Large intestine (tissue), 3 donors: ENCODE data around the gene MALL. TPM values are rescaled to one million over a fixed set of nuclear protein-coding genes. Genes with fewer than 3 reads are reported as not detected.
"Not testable (repeated sequence)": the region's sequence is repeated elsewhere in the genome, so short reads cannot be mapped to it uniquely, and the experiment has no call there.

Experiments
- DNase-seq, 2 donors: peaks; one replicate each; pipeline versions ENCODE4 v3.0.0 to v3.0.0-alpha.2; 2013
- H3K27ac ChIP-seq: one replicate; pipeline ENCODE4 v1.5.1; 2013; ENCODE audit warnings: low read length
- H3K27me3 ChIP-seq: 2 replicates; pipeline ENCODE4 v1.6.1; 2013; ENCODE audit warnings: low read length; ENCODE audit not compliant: control insufficient read depth, insufficient read depth
- H3K36me3 ChIP-seq: 2 replicates; pipeline ENCODE4 v1.6.1; 2013; ENCODE audit warnings: low read length; ENCODE audit not compliant: control insufficient read depth, insufficient read depth
- H3K4me1 ChIP-seq: one replicate; pipeline ENCODE4 v1.6.1; 2013; ENCODE audit warnings: low read length; ENCODE audit not compliant: control insufficient read depth, insufficient read depth
- H3K4me3 ChIP-seq: one replicate; pipeline ENCODE4 v1.5.1; 2013; ENCODE audit warnings: low read length
- H3K9me3 ChIP-seq: one replicate; pipeline ENCODE4 v1.6.1; 2013; ENCODE audit warnings: mild to moderate bottlenecking, low read depth, low read length, moderate library complexity; ENCODE audit not compliant: control insufficient read depth
- WGBS: methylation state at CpG from one replicate; pipeline ENCODE4 v1.1.5; 2013; ENCODE audit warnings: low lambda C conversion rate; ENCODE audit not compliant: insufficient coverage; 5-methylcytosine and 5-hydroxymethylcytosine counted together
- polyA plus RNA-seq: library from polyadenylated mRNA; unstranded; fragments of 120-200 nt; gene quantifications from one replicate; pipeline ENCODE4 v1.2.1, GENCODE V29; 2013

The MALL gene
- polyA plus RNA-seq, 1 donor, result 147 TPM

DNA sequence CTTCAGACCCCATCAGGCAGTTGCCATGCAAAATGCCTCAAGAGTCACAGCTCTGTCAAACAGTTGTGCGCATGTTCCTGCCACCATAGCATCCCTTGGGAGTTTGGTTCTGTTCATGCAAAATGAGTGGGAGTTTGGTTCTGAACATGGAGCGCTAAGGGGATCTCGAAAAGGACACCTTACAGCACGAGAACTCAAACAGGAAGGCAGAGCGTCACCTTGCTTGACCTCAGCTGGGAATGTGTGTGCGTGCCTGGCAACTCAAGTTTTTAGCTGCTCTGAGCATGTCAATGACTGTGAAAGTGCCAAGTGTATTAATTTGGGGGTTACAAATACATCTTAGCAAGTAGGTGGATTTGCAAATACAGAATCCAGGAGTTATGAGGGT is 16.6 kb downstream of the MALL start:
- Histone ChIP-seq H3K4me1 (peaks cover 35% of the 10 kb centered on the region), H3K4me3 (no peak overlapping the region), H3K36me3 (peaks cover 13% of the 10 kb centered on the region), H3K27ac (no peak overlapping the region), H3K9me3 (no peaks in the 10 kb centered on the region), H3K27me3 (no peaks in the 10 kb centered on the region)
- no peak for DNase-seq
- WGBS, result 92% methylated on average over 2 of the region's 6 CpGs

GRCh38 chr2:110097506-110098220 is 18.0 kb downstream of the MALL start:
- H3K9me3 ChIP-seq, result no peaks in the 10 kb centered on the region
- no peak overlapping the region for H3K27ac ChIP-seq
- DNase-seq, result no peak
- peaks cover 12% of the 10 kb centered on the region for H3K36me3 ChIP-seq
- H3K27me3 ChIP-seq, result no peaks in the 10 kb centered on the region
- no peak overlapping the region for H3K4me3 ChIP-seq
- no CpG with 5 or more reads among the region's 14 CpGs for WGBS
- peaks cover 21% of the 10 kb centered on the region for H3K4me1 ChIP-seq

DNA sequence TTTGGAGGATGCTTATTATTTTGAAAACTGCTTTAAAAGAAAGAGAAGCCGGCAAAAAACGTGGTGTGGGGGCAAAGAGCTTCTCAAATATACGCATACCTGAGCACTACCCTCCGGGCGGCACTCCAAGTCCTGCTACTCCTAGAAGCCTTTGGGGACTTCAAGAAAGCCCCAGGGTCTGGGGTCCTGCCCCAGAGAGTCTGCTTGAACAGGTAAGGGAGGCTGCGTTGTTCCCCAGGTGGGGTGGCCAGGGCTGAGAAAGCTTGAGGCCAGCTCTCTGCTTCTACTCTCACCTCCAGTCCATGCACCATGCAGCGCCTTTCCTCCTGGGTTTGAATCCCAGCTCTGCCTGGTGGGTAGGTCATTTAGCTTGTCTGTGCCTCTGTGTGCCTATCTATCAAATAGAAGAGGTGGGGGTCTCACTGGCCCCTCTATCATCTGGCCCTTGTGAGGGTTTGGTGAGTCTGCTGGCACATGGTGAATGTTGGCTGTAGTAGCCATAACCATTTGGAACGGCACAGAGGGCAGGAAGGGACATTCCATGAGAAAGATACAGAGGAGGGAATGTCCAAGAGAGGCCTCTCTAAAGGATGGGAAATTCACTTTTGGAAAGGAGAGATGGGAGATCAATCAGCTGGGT is 19.5 kb downstream of the MALL start:
- no peaks in the 10 kb centered on the region for H3K27me3 ChIP-seq
- no peak overlapping the region for H3K27ac ChIP-seq
- H3K4me1 ChIP-seq, result peaks cover 6% of the 10 kb centered on the region
- peaks cover 12% of the 10 kb centered on the region for H3K36me3 ChIP-seq
- no peak for DNase-seq
- no CpG with 5 or more reads among the region's 8 CpGs for WGBS
- no peaks in the 10 kb centered on the region for H3K9me3 ChIP-seq
- no peak overlapping the region for H3K4me3 ChIP-seq

GRCh38 chr2:110094884-110095534 is 20.6 kb downstream of the MALL start:
- H3K9me3 ChIP-seq, H3K27ac ChIP-seq, H3K4me3 ChIP-seq, H3K4me1 ChIP-seq, DNase-seq, H3K27me3 ChIP-seq: not testable (repeated sequence)
- WGBS, result 83% methylated on average over 2 of the region's 6 CpGs
- H3K36me3 ChIP-seq, result peaks cover 12% of the 10 kb centered on the region

DNA sequence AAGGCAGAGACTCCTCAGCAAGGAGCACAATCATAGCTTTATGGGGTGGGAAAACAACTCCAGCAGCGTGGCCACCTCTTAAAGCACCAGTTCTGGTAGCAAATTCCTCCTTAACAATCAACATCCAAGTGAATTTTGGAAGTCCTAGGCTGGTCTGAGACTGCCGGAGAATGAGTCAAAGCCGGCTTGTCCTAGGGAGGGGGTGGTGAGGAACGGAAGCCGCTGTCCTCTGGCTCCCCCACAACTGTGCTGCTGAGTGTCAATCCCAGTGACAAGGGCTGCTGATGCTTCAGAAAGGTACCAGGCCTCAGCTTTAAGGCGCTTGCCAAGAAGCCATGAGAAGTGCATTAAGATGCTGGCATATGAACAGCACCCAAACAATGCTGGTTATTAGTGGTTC is 21.7 kb downstream of the MALL start:
- not testable (repeated sequence) for H3K4me1 ChIP-seq, H3K9me3 ChIP-seq, H3K27ac ChIP-seq, H3K27me3 ChIP-seq, DNase-seq, H3K4me3 ChIP-seq, H3K36me3 ChIP-seq
- WGBS, result no CpG with 5 or more reads among the region's 6 CpGs

DNA sequence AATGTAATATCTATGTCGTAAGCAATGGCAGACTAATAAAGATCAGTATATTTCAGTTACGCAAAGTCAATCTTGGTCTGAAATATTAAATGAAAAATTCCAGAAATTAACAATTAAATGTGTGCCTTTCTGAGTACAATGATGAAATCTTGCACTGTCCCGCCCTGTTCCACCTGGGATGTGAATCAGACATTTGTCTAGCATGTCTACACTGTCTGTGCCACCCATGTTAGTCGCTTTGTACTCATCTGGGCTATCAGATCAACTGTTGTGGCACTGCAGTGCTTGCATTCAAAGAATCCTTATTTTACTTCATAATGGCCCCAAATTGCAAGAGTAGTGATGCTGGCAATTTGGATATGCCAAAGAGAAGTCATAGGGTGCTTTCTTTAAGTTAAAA is 25.5 kb downstream of the MALL start:
- H3K27me3 ChIP-seq, DNase-seq, H3K4me3 ChIP-seq, H3K36me3 ChIP-seq, H3K4me1 ChIP-seq, H3K9me3 ChIP-seq, H3K27ac ChIP-seq: not testable (repeated sequence)
- WGBS, result no CpG with 5 or more reads among the region's 4 CpGs

GRCh38 chr2:110083757-110084156 is 31.9 kb downstream of the MALL start:
- H3K36me3 ChIP-seq, H3K4me1 ChIP-seq, DNase-seq, H3K9me3 ChIP-seq, H3K27ac ChIP-seq, H3K27me3 ChIP-seq, H3K4me3 ChIP-seq: not testable (repeated sequence)
- WGBS, result no CpG with 5 or more reads among the region's 2 CpGs

GRCh38 chr2:110083162-110083561 is 32.5 kb downstream of the MALL start:
- not testable (repeated sequence) for H3K9me3 ChIP-seq, DNase-seq, H3K4me3 ChIP-seq, H3K27ac ChIP-seq, H3K27me3 ChIP-seq, H3K36me3 ChIP-seq, H3K4me1 ChIP-seq
- WGBS, result no CpG with 5 or more reads among the region's 8 CpGs

DNA sequence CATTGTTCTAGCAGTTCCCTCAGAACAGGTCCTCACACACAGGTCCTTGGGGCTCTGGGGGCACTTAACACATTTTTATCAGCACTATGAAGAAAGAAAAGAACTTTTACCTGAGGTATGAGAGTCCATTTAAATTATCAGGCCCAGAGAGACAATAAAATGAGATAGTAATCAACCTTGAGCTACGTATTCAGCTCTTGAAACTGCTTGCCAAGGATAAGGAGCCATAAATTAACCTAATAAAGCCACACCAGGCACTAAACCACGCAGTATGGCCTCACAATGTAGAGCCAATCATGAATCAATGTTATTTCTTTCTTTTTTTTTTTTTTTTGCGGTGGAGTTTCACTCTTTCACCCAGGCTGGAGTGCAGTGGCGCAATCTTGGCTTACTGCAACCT is 37.5 kb downstream of the MALL start:
- not testable (repeated sequence) for H3K9me3 ChIP-seq, H3K27me3 ChIP-seq, H3K36me3 ChIP-seq, H3K27ac ChIP-seq, H3K4me1 ChIP-seq, DNase-seq, H3K4me3 ChIP-seq
- no CpG with 5 or more reads among the region's 4 CpGs for WGBS

DNA sequence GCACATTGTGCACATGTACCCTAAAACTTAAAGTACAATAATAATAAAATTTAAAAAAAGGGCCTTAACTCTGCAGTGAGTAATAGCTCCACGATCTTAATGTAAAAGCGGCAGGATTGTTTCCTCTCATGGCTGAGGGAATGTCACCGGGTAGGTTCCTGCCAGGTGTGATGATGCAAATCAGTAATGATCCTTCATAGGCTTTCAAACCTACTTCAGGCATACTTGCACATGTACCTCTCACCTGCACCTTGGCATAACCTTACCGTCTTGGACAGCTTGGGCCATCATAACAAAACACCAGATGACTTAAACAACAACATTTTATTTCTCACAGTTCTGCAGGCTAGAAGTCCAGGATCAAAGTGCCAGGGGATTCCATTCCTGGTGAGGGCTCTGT is 39.7 kb downstream of the MALL start:
- H3K4me3 ChIP-seq, H3K36me3 ChIP-seq, H3K4me1 ChIP-seq, DNase-seq, H3K27me3 ChIP-seq, H3K9me3 ChIP-seq, H3K27ac ChIP-seq: not testable (repeated sequence)
- no CpG with 5 or more reads among the region's 4 CpGs for WGBS
